NCI-H1930 (cell line): ENCODE measurements around the gene PPP3R1.
A peak's percentile ranks its signal among the peaks of the same experiment; 100 is the strongest.

Experiments used
- DNase-seq, 2 experiments: peaks; one replicate each; lab custom pipeline; 2025; lab: John Stamatoyannopoulos, UW

PPP3R1 gene

GRCh38 chr2:68234405-68234804 lies 17.9 kb downstream of the PPP3R1 start:
- DNase-seq: no peak

DNA sequence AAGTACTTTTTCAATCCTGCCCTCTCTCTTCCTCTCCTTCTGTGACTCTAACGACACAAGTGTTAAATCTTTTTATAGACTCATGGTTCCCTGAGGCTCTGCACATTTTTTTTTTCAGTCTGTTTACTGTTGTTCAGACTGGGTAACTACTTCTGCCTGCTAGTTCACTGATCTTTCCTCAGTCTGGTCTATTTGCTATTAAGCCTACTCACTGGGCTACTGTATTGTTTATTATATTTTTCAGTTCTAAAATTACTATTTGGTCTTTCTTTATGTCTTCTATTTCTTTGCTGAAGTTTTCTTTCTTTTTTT lies 21.3 kb downstream of the PPP3R1 start:
- no peak for DNase-seq

DNA sequence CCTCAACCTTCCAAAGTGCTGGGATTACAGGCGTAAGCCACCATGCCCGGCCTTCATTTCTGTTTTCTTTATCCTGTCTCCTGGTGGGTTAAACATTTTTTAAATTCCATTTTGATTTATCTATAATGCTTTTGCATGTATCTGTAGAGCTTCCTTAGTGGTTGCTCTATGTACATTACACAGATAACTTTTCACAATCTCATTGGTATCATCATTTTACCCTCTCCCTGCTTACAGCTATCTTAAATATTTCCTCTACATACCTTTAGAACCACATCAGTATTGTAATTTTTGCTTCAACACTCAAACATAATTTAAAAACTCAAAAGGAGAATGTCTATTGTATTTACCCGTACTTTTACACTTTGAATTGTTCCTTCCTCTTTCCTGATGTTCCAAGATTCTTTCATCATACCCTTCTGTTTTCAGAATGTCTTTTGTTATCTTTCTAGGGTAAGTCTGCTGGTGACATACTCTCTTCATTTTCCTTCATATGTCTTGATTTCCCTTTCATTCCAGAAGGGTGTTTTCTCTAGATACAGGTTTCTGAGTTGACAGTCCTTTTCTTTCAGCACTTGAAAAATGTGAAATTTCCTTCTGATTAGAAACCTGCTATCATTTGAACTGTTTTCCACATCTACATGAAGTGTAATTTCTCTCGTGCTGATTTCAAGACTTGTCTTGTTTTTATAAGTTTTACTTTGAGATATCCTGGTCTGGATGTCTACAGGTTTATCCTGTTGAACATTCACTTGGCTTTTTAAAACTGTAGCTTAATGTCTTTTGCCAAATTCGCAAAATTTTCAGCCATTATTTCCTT lies 21.9 kb downstream of the PPP3R1 start:
- no peak for DNase-seq

DNA sequence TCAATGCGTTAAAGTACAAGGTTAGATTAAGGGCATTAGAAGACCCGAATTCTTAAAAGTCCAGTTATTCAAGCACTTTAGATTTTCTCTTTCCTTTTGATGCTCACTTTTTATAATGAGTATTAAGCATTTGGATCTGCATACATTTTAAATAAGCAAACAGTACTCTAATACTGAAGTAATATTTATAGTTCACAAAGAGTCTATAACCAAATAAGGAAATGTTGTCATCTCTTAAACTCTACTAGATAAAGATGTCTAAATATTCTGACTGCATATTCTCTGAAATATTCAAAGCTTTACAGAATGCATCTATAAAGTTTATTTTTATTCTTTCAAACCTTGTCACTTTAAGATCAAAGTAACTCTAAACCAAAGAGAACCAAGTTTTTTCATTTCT lies 25.5 kb downstream of the PPP3R1 start:
- DNase-seq: no peak

DNA sequence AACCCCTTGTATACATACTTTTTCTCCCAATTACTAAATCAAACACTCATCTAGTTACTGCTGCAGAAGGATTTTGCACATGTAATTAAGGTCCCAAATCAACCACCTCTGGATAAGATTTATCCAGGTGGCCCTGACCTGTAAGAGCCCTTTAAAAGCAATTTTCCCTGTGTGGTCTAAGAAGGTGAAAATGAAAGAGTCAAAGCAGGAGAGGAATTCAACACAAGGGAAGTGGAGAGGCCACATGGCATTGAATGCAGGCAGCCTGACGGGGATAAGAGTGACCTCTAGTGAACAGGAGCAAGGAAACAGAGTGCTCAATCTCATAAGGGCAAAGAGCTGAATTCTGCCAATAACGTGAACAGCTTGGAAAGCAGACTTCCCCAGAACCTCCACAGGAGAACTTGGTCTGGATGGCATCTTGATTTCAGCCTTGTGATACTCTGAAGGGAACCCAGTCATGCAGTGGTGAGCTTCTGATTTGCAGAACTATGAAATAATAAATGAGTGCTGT lies 27.2 kb downstream of the PPP3R1 start:
- DNase-seq: no peak

DNA sequence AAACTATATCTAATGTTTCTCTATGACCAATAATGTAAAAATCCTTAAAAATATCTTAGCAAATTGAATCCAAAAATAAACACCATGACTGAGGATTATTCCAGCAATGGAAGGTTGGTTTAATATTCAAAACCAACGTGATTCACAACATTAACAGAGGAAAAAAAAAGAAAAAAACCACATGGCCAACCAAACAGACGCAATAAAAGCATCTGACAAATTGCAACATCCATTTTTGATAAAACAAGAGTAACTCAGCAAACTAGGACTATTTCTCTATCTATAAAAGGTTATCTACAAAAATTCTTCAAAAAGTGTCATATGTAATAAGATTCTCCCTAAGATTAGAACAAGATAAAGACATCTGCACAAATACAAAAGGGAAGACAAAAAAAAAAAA lies 28.9 kb downstream of the PPP3R1 start:
- DNase-seq: no peak

GRCh38 chr2:68222287-68222686 lies 30.0 kb downstream of the PPP3R1 start:
- no peak for DNase-seq

GRCh38 chr2:68218343-68218901 lies 33.9 kb downstream of the PPP3R1 start:
- DNase-seq: no peak

GRCh38 chr2:68217729-68218128 lies 34.6 kb downstream of the PPP3R1 start:
- no peak for DNase-seq

- DNase-seq: no peak
Measured at GRCh38 chr2:68216454-68217310, 35.6 kb downstream of the PPP3R1 start.

DNA sequence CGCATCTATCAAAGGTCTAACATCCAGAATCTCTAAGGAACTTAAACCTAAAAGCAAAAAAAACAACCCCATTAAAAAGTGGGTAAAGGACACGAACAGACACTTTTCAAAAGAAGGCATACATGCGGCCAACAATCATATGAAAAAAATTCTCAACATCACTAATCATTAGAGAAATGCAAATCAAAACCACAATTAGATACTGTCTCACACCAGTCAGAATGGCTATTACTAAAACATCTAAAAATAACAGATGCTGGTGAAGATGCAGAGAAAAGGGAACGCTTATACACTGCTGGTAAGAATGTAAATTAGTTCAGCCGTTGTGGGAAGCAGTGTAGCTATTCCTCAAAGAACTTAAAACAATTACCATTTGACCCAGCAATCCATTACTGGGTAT lies 38.0 kb downstream of the PPP3R1 start:
- no peak for DNase-seq

- DNase-seq: no peak
Measured at GRCh38 chr2:68206793-68207192, 45.5 kb downstream of the PPP3R1 start.

- DNase-seq: no peak
Measured at GRCh38 chr2:68203587-68203986, 48.7 kb downstream of the PPP3R1 start.

DNA sequence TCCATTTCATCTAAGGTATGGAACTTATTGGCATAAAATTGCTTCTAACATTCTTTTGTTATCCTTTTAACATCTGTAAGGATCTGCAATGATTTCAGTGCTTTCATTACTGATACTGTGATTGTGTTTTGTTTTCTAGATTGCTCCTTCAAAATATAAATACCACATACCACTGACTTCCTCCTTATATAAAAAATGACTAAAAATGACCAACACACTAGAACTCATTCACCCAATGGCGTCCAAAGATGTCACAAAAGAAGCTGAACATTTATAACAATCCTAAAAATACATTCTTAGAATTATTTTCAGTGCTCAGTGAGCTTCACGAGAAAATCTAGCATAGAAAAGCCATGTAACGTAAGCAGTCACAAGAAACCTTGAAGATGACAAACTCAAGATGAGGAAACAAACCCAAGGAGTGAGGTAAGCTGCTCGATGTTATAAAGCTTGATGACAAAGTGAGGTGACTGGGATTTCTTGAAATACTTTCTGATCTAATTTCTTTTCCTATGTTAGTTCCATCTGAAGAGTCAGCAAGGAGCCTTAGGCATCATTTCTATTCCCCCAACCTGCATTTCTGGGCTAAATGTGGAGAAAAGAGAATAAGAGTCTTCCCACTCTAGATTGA lies 52.1 kb downstream of the PPP3R1 start:
- no peak for DNase-seq

GRCh38 chr2:68196120-68196716 lies 56.1 kb downstream of the PPP3R1 start:
- peak in 1 of 2 experiments; percentile 18 for DNase-seq

DNA sequence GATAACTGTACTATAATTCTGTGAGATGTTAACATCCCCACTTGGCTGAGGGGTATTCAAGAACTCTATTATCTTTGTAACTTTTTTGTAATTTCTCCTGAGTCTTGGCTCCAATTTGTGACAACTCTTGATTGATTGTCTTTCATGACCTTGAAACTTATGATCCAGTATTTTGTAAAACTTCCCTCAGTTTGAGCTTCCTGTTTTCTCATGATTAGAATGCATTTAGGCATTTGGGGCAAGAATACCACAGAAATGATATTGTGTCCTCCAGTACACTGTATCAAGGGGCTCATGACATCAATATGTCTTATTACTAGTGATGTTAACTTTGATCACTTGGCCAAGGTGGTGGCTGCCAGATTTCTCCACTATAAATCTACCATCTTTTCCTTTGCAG lies 57.2 kb downstream of the PPP3R1 start:
- DNase-seq: no peak

- no peak for DNase-seq
Measured at GRCh38 chr2:68193787-68194372, 58.5 kb downstream of the PPP3R1 start.

- no peak for DNase-seq
Measured at GRCh38 chr2:68193144-68193543, 59.2 kb downstream of the PPP3R1 start.

DNA sequence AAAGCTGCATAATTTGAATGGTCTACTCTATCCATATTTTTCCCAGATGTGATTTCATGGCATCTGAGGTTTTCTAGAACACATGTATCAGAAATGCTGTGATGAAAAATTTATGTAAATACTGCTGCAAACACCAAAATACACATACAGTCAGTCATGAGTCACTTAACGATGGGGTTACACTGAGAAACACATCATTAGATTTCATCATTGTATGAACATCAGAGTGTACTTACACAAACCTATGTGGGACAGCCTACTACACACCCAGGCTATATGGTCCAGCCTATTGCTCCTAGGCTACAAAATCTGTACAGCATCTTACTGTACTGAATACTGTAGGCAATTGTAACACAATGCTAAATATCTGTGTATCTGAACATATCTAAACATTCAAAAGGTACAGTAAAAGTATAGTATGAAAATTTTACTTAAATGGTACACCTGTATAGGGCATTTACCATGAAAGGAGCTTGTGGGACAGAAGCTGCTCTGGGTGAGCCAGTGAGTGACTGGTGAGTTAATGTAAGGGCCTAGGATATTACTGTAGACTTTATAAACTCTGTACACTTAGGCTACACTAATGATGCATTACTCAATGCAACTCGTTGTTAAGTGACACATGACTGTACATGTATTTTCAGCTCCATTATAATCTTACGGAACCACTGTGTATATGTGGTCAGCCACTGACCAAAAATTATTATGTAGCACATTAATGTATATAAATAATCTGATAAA lies 61.2 kb downstream of the PPP3R1 start:
- DNase-seq: no peak

DNA sequence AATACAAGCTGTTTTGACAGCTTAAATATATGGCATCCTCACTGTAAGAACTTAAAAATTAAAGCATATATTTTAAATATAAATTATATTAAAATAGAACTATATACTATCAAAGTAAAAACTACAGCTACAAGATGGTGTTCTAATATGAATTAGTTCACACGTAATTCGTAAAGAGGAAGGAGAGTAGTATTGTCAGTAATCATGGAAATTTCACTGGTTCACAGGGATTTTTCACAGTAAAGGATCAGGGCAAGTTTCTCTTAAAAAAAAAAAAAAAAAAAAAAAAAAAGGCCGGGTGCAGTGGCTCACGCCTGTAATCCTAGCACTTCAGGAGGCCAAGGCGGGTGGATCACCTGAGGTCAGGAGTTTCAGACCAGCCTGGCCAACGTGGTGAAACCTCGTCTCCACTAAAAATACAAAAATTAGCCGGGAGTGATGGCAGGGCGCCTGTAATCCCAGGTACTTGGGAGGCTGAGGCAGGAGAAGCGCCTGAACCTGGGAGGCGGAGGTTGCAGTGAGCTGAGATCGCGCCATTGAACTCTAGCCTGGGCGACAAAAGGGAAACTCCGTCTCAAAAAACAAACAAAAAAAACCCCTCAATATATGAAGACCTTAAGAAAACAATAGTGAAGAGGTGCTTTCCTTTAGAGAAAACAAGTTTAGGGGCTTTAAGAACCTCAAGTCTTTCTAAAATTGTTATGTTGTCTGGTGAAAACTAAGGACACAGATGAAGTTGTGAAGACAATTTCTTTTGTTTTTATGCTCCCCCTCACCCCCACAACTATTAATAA lies 62.1 kb downstream of the PPP3R1 start:
- DNase-seq: no peak
